Fibroblast of lung (primary cell): ENCODE results near the gene MEF2D. TPM values are rescaled to one million over a fixed set of nuclear protein-coding genes. Genes with fewer than 3 reads are reported as not detected.

ENCODE experiments used
- DNase-seq, 2 donors: peaks; one replicate each; pipeline versions ENCODE4 v3.0.0 to v3.0.0-alpha.2; 2010; ENCODE audit warnings: low read depth in 2 of 2
- H2AFZ ChIP-seq: 2 replicates; pipeline ENCODE4 v1.5.1; 2012; ENCODE audit warnings: low read length, control low read depth, inconsistent platforms
- H3K27ac ChIP-seq: 2 replicates; pipeline ENCODE4 v1.5.1; 2011; ENCODE audit warnings: low read length, control low read depth; ENCODE audit not compliant: insufficient read depth
- H3K27me3 ChIP-seq: 2 replicates; pipeline ENCODE4 v1.5.1; 2011; ENCODE audit warnings: mild to moderate bottlenecking, low read length; ENCODE audit not compliant: control insufficient read depth, insufficient read depth
- H3K36me3 ChIP-seq: 2 replicates; pipeline ENCODE4 v1.5.1; 2011; ENCODE audit warnings: low read length; ENCODE audit not compliant: control insufficient read depth, insufficient read depth
- H3K4me1 ChIP-seq: 2 replicates; pipeline ENCODE4 v1.5.1; 2011; ENCODE audit warnings: low read length; ENCODE audit not compliant: control insufficient read depth, insufficient read depth; ENCODE audit errors: extremely low read depth
- H3K4me2 ChIP-seq: 2 replicates; pipeline ENCODE4 v1.5.1; 2011; ENCODE audit warnings: low read length, control low read depth; ENCODE audit not compliant: insufficient read depth; ENCODE audit errors: extremely low read depth
- H3K4me3 ChIP-seq, 4 experiments: fragments of 200-600 bp in 1 of 4; sonication (generic) in 1 of 4; replicated peaks in 1 of 4; 2 replicates each; pipeline ENCODE4 v1.5.1; 2011 to 2016; ENCODE audit warnings: low read length in 4 of 4, low read depth in 3 of 4, mild to moderate bottlenecking in 3 of 4, control low read depth in 2 of 4, inconsistent platforms in 1 of 4, mixed read lengths in 1 of 4; ENCODE audit not compliant: insufficient read depth in 1 of 4; ENCODE audit errors: control extremely low read depth in 1 of 4
- H3K79me2 ChIP-seq: 2 replicates; pipeline ENCODE4 v1.5.1; 2012; ENCODE audit warnings: mild to moderate bottlenecking, low read length, inconsistent platforms; ENCODE audit not compliant: control insufficient read depth, insufficient read depth
- H3K9ac ChIP-seq: 2 replicates; pipeline ENCODE4 v1.5.1; 2011; ENCODE audit warnings: mild to moderate bottlenecking, low read length, control low read depth; ENCODE audit not compliant: insufficient read depth
- H3K9me3 ChIP-seq: 2 replicates; pipeline ENCODE4 v1.5.1; 2012; ENCODE audit warnings: low read depth, low read length; ENCODE audit not compliant: control insufficient read depth, insufficient read depth
- H4K20me1 ChIP-seq: 2 replicates; pipeline ENCODE4 v1.5.1; 2011; ENCODE audit warnings: low read length; ENCODE audit not compliant: control insufficient read depth, insufficient read depth; ENCODE audit errors: extremely low read depth
- CTCF ChIP-seq, 2 donors: IDR thresholded peaks in 1 of 2; conservative IDR thresholded peaks in 1 of 2; 1 replicate in 1 of 2; 2 replicates in 1 of 2; pipeline ENCODE4 v1.5.1; 2011 to 2012; ENCODE audit warnings: low read length in 2 of 2, control low read depth in 1 of 2, inconsistent platforms in 1 of 2, low read depth in 1 of 2, mild to moderate bottlenecking in 1 of 2
- EZH2 ChIP-seq: IDR thresholded peaks from 2 replicates; pipeline ENCODE4 v1.5.1; 2012; ENCODE audit warnings: low read length, control low read depth, mild to moderate bottlenecking; ENCODE audit errors: missing control alignments
- polyA plus RNA-seq, 2 donors: library from polyadenylated mRNA; depleted of rRNA in 1 of 2; stranded (reverse) in 1 of 2; unstranded in 1 of 2; fragments of >200 nt; gene quantifications; 2 replicates each; pipeline ENCODE4 v1.2.1, GENCODE V29; 2011 to 2012; ENCODE audit warnings: missing spikeins in 1 of 2
- total RNA-seq: library from RNA; depleted of rRNA; stranded (reverse); fragments of >200 nt; gene quantifications from 2 replicates; pipeline ENCODE4 v1.2.1, GENCODE V29; 2014

The MEF2D gene
- total and polyA plus RNA-seq, 2 donors (not counting 1 experiment from before 2014, with no cell fraction given), result 9.9 to 12.7 TPM

- no peak overlapping the region for H3K4me2 ChIP-seq
- H3K27me3 ChIP-seq, result no peaks in the 10 kb centered on the region
- no peaks in the 10 kb centered on the region for H3K79me2 ChIP-seq
- no peaks in the 10 kb centered on the region for H4K20me1 ChIP-seq
- no peaks in the 10 kb centered on the region for H3K4me1 ChIP-seq
- H2AFZ ChIP-seq, result no peak overlapping the region
- no peak overlapping the region for H3K9ac ChIP-seq
- H3K9me3 ChIP-seq, result no peaks in the 10 kb centered on the region
- no peak overlapping the region for H3K4me3 ChIP-seq
- no peak for DNase-seq
- TF ChIP-seq CTCF (conservative IDR thresholded peaks at IDR 0.05 in 1 of 2, IDR thresholded peaks at IDR 0.05 in 1 of 2; ENCODE audit: low read depth in 1 of 2, low read length in 2 of 2), result no peak
- no peak for TF ChIP-seq EZH2
- H3K27ac ChIP-seq, result no peak overlapping the region
- peaks cover 21% of the 10 kb centered on the region for H3K36me3 ChIP-seq
These were observed 48.8 kb upstream of the MEF2D start for GRCh38 chr1:156549390-156549789.

DNA sequence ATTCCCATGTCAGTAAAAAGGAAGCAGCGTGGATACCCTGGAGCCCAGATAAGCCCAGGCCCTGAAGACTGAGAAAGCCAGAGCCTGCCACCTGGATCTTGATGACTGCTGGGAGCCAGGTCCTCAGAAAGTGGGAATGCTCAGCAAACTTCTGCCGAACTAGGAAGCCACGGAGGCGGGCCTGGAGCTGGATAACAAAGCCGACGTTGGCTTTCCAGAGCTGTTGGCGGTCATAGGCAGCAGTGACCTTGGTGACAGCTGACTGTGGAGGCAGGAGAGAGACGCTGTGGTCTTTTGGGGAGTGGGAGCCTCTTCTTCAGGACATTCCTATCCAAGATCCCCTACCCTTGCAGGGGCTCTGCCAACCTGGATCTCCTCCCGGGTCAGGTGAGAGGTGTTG, 47.4 kb upstream of the MEF2D start:
- H4K20me1 ChIP-seq, result no peaks in the 10 kb centered on the region
- TF ChIP-seq CTCF (conservative IDR thresholded peaks at IDR 0.05 in 1 of 2, IDR thresholded peaks at IDR 0.05 in 1 of 2; ENCODE audit: low read depth in 1 of 2, low read length in 2 of 2) (no peak), EZH2 (no peak)

DNA sequence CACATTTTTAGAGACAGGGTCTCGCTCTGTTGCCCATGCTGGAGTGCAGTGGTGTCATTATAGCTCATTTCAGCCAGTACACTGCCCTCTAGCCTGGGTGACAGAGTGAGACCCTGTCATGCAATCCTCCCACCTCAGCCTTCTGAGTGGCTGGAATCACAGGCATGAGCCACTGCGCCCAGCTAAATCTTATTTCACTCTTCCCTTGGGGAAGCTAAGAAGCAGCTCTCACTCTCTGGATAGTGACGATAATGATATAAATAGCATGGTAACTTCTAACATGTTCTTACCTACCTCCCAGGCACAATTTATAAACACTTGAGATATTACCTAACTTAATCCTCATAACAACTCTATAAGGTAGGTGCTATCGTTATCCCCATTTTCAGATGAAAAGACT, 46.9 kb upstream of the MEF2D start:
- H3K9me3 ChIP-seq, result no peaks in the 10 kb centered on the region
- no peak overlapping the region for H2AFZ ChIP-seq
- H3K4me1 ChIP-seq, result no peaks in the 10 kb centered on the region
- no peak overlapping the region for H3K4me3 ChIP-seq
- H4K20me1 ChIP-seq, result no peaks in the 10 kb centered on the region
- no peaks in the 10 kb centered on the region for H3K27me3 ChIP-seq
- TF ChIP-seq CTCF (conservative IDR thresholded peaks at IDR 0.05 in 1 of 2, IDR thresholded peaks at IDR 0.05 in 1 of 2; ENCODE audit: low read depth in 1 of 2, low read length in 2 of 2) (no peak), EZH2 (no peak)
- no peak for DNase-seq
- peaks cover 20% of the 10 kb centered on the region for H3K36me3 ChIP-seq
- no peak overlapping the region for H3K4me2 ChIP-seq
- H3K9ac ChIP-seq, result no peak overlapping the region
- no peaks in the 10 kb centered on the region for H3K79me2 ChIP-seq
- H3K27ac ChIP-seq, result no peak overlapping the region

More for the DNA sequence above, 47.4 kb upstream of the MEF2D start:
- no peak overlapping the region for H2AFZ ChIP-seq
- H3K27ac ChIP-seq, result no peak overlapping the region
- no peak overlapping the region for H3K9ac ChIP-seq
- H3K9me3 ChIP-seq, result no peaks in the 10 kb centered on the region
- H3K79me2 ChIP-seq, result no peaks in the 10 kb centered on the region
- no peak overlapping the region for H3K4me3 ChIP-seq
- DNase-seq, result no peak
- no peak overlapping the region for H3K4me2 ChIP-seq
- peaks cover 19% of the 10 kb centered on the region for H3K36me3 ChIP-seq
- no peaks in the 10 kb centered on the region for H3K27me3 ChIP-seq
- H3K4me1 ChIP-seq, result no peaks in the 10 kb centered on the region
